Adrenal gland (tissue), 12 donors: ENCODE results near the gene TCHHL1. TPM values are rescaled to one million over a fixed set of nuclear protein-coding genes. Genes with fewer than 3 reads are reported as not detected.

Source experiments
- DNase-seq, 7 donors: peaks; one replicate each; pipeline ENCODE4 v3.0.0-alpha.2; 2019 to 2020
- H3K27ac ChIP-seq, 5 donors: fragments of 200-600 bp; sonication (generic) in 4 of 5; 1 replicate in 3 of 5; 2 replicates in 2 of 5; pipeline versions ENCODE4 v1.5.1 to v1.8.0; 2016 to 2020; ENCODE audit warnings: mild to moderate bottlenecking in 1 of 5
- H3K27me3 ChIP-seq: fragments of 200-600 bp; 2 replicates; pipeline ENCODE4 v1.8.0; 2021
- H3K36me3 ChIP-seq, 2 donors: fragments of 200-600 bp; replicated peaks in 1 of 2; 1 replicate in 1 of 2; 2 replicates in 1 of 2; pipeline versions ENCODE4 v1.5.1 to v1.8.0; 2018 to 2022
- H3K4me1 ChIP-seq, 2 donors: fragments of 200-600 bp; replicated peaks in 1 of 2; 1 replicate in 1 of 2; 2 replicates in 1 of 2; pipeline versions ENCODE4 v1.5.1 to v1.8.0; 2018 to 2021
- H3K4me3 ChIP-seq, 4 donors: fragments of 200-600 bp; sonication (generic) in 3 of 4; one replicate each; pipeline ENCODE4 v1.5.1; 2016 to 2018
- H3K9me3 ChIP-seq, 3 donors: fragments of 200-600 bp; sonication (generic) in 1 of 3; replicated peaks in 1 of 3; 1 replicate in 2 of 3; 2 replicates in 1 of 3; pipeline versions ENCODE4 v1.5.1 to v1.8.0; 2016 to 2021
- POLR2A ChIP-seq, 2 donors: fragments of 450-650 bp; IDR thresholded peaks; one replicate each; pipeline ENCODE4 v1.6.1; 2017; ENCODE audit warnings: antibody characterized with exemption in 2 of 2, mild to moderate bottlenecking in 2 of 2, moderate library complexity in 1 of 2
- WGBS, 4 donors: extraction: QIAGEN DNeasy Blood & Tissue Kit in 2 of 4; methylation state at CpG; one replicate each; pipeline versions ENCODE4 v1.1.5 to v1.1.7; 2013 to 2017; 5-methylcytosine and 5-hydroxymethylcytosine counted together
- intact Hi-C, 2 donors: fragments of 100-400 bp; cut with DNase I; formaldehyde crosslinking; loops; one replicate each; pipeline versions ENCODE4 v1.14.1 to v1.15.0; 2022 to 2023
- polyA plus RNA-seq, 3 donors: library from polyadenylated mRNA; stranded (reverse); fragments of 200-250 nt in 2 of 3; fragments of 350-450 nt in 1 of 3; fragmentation: Illumina TruSeq in 1 of 3; extraction: RNeasy Lipid Tissue Mini Kit (QIAGEN cat#74804) in 1 of 3; gene quantifications; one replicate each; pipeline ENCODE4 v1.2.3, GENCODE V29; 2013 to 2014
- total RNA-seq, 9 donors: library from RNA; depleted of rRNA in 4 of 9; stranded (reverse); fragments of >200 nt in 4 of 9; fragments of 120-200 nt in 1 of 9; fragmentation: NEBNext Ultra II Directional in 1 of 9; extraction: Animal tissue kit (Norgen Biotek cat#: 25700) in 1 of 9; gene quantifications; one replicate each; pipeline versions ENCODE4 v1.1.0 to v1.2.4, GENCODE V29; 2013 to 2023
- TF ChIP-seq, protein P1 (sequence below), 6 experiments: fragments of 450-650 bp in 4 of 6; fragments of 200-600 bp in 2 of 6; sonication (generic) in 1 of 6; IDR thresholded peaks; 1 replicate in 5 of 6; 2 replicates in 1 of 6; pipeline versions ENCODE4 v1.5.1 to v1.8.0; 2016 to 2021; ENCODE audit warnings: antibody characterized with exemption in 6 of 6, mild to moderate bottlenecking in 2 of 6, moderate library complexity in 1 of 6
- donor health status: healthy with polysubstance abuse.
- donor health status: Bipolar disorder and iron deficiency.
- donor health status: DM: yes; HTN: yes; CAD: no.
- donor health status: DM: no; HTN: no; CAD: no.
- donor health status: DM: no; HTN: no; CAD: no.
- donor health status: DM: yes; HTN: yes; CAD: no.

Gene TCHHL1
- total and polyA plus RNA-seq, 12 donors: not detected

DNA sequence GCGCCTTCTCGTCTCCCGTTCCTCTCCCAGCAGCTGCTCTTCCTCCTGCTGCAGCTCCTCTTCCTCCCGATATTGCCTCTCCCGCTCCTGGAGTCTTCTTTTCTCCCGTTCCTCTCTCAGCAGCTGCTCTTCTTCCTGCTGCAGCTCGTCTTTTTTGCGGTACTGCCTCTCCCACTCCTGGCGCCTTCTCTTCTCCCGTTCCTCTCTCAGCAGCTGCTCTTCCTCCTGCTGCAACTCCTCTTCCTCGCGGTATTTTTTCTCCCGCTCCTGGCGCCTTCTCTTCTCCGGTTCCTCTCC, 21.1 kb upstream of the TCHHL1 start:
- no peak overlapping the region for H3K27ac ChIP-seq
- no peak for TF ChIP-seq POLR2A (IDR thresholded peaks at IDR 0.05)
- TF ChIP-seq, protein P1, sequence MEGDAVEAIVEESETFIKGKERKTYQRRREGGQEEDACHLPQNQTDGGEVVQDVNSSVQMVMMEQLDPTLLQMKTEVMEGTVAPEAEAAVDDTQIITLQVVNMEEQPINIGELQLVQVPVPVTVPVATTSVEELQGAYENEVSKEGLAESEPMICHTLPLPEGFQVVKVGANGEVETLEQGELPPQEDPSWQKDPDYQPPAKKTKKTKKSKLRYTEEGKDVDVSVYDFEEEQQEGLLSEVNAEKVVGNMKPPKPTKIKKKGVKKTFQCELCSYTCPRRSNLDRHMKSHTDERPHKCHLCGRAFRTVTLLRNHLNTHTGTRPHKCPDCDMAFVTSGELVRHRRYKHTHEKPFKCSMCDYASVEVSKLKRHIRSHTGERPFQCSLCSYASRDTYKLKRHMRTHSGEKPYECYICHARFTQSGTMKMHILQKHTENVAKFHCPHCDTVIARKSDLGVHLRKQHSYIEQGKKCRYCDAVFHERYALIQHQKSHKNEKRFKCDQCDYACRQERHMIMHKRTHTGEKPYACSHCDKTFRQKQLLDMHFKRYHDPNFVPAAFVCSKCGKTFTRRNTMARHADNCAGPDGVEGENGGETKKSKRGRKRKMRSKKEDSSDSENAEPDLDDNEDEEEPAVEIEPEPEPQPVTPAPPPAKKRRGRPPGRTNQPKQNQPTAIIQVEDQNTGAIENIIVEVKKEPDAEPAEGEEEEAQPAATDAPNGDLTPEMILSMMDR (IDR thresholded peaks at IDR 0.05): no peak
- 4 to 22% (median 9%) methylated on average over 15 of the region's 15 CpGs for WGBS, 4 donors
- peaks cover 78% of the 10 kb centered on the region for H3K27me3 ChIP-seq
- H3K36me3 ChIP-seq: no peaks in the 10 kb centered on the region
- DNase-seq: no peak
- intact Hi-C loops: no loop called here
- peaks cover 12 to 25% of the 10 kb centered on the region in 2 donors for H3K4me1 ChIP-seq
- no peaks in the 10 kb centered on the region for H3K9me3 ChIP-seq
- H3K4me3 ChIP-seq: peak overlapping the region in 1 of 4 donors; percentile 42

DNA sequence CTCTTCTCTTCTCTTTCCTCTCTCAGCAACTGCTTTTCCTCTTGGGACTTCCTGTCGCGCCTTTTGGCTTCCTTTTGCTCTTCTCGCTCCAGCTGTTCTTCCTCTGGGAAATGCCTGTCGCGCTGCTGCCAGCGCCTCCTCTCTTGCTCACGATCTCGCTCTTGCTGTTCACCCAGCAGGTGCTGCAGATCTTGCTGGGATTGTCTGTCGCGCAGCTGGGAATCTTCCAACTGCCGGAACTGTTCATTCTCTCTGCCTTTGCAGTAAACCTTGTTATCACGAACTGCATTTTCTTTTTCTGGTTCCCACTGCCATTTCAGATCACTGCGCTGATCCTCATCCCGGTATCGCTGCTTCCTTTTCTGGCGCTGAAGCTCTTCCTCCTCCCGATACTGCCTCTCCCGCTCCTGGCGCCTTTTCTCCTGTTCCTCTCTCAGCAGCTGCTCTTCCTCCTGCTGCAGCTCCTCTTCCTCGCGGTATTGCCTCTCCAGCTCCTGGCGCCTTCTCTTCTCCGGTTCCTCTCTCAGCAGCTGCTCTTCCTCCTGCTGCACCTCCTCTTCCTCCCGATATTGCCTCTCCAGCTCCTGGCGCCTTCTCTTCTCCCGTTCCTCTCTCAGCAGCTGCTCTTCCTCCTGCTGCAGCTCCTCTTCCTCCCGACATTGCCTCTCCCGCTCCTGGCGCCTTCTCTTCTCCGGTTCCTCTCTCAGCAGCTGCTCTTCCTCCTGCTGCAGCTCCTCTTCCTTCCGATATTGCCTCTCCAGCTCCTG, 20.6 kb upstream of the TCHHL1 start:
- H3K27me3 ChIP-seq: peaks cover 78% of the 10 kb centered on the region

DNA sequence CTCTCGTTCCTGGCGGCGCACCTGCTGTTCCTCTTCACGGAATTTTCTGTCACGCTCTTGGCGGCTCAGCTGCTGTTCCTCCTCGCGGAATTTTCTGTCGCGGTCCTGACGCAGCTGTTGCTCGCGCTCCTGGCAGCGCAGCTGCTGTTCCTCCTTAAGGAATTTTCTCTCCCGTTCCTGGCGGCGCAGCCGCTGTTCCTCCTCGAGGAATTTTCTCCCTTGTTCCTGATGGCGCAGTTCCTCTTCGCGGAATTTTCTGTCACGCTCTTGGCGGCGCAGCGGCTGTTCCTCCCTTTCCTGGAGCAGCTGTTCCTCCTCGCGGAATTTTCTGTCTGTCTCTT, 20.0 kb upstream of the TCHHL1 start:
- peaks cover 74% of the 10 kb centered on the region for H3K27me3 ChIP-seq
- no peak for DNase-seq
- intact Hi-C loops: no loop called here

More for the DNA sequence above, 20.6 kb upstream of the TCHHL1 start:
- Histone ChIP-seq H3K27ac (no peak overlapping the region), H3K36me3 (no peaks in the 10 kb centered on the region), H3K9me3 (no peaks in the 10 kb centered on the region), H3K4me3 (no peak overlapping the region), H3K4me1 (peaks cover 12 to 25% of the 10 kb centered on the region in 2 donors)
- intact Hi-C loops: no loop called here
- no peak for DNase-seq
- TF ChIP-seq, protein P1 (IDR thresholded peaks at IDR 0.05): no peak
- no peak for TF ChIP-seq POLR2A (IDR thresholded peaks at IDR 0.05)
- 8 to 19% (median 9%) methylated on average over 31 of the region's 31 CpGs for WGBS, 4 donors

DNA sequence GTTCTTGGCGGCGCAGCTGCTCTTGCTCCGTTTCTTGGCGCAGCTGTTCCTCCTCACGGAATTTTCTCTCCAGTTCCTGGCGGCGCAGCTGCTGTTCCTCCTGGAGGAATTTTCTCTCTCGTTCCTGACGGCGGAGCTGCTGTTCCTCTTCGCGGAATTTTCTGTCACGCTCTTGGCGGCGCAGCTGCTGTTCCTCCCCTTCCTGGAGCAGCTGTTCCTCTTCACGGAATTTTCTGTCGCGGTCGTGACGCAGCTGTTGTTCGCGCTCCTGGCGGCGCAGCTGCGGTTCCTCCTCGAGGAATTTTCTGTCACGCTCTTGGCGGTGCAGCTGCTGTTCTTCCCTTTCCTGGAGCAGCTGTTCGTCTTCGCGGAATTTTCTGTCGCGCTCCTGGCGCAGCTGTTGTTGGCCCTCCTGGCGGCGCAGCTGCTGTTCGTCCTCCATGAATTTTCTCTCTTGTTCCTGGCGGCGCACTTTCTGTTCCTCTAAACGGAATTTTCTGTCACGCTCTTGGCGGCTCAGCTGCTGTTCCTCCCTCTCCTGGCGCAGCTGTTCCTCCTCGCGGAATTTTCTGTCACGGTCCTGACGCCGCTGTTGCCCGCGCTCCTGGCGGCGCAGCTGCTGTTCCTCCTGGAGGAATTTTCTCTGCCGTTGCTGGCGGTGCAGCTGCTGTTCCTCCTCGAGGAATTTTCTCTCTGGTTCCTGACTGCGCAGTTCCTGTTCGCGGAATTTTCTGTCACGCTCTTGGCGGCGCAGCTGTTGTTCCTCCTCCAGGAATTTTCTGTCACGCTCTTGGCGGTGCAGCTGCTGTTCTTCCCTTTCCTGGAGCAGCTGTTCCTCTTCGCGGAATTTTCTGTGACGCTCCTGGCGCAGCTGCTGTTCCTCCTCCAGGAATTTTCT, 19.4 kb upstream of the TCHHL1 start:
- peak in 3 of 7 donors; percentile 10 to 24 (median 13) for DNase-seq
- WGBS, 4 donors: 11 to 18% (median 14%) methylated on average over 66 to 67 of the region's 67 CpGs
- no peaks in the 10 kb centered on the region for H3K9me3 ChIP-seq
- H3K27me3 ChIP-seq: peaks cover 72% of the 10 kb centered on the region
- intact Hi-C loops: no loop called here
- H3K4me1 ChIP-seq: peaks cover 12 to 25% of the 10 kb centered on the region in 2 donors
- no peaks in the 10 kb centered on the region for H3K36me3 ChIP-seq
- TF ChIP-seq, protein P1 (IDR thresholded peaks at IDR 0.05): no peak
- TF ChIP-seq POLR2A (IDR thresholded peaks at IDR 0.05): no peak
- peak overlapping the region in 1 of 5 donors; percentile 26 for H3K27ac ChIP-seq
- H3K4me3 ChIP-seq: no peak overlapping the region

More for the DNA sequence above, 20.0 kb upstream of the TCHHL1 start:
- Histone ChIP-seq H3K36me3 (no peaks in the 10 kb centered on the region), H3K4me1 (peaks cover 12 to 25% of the 10 kb centered on the region in 2 donors), H3K27ac (no peak overlapping the region), H3K9me3 (no peaks in the 10 kb centered on the region), H3K4me3 (no peak overlapping the region)
- TF ChIP-seq, protein P1 (IDR thresholded peaks at IDR 0.05): no peak
- no peak for TF ChIP-seq POLR2A (IDR thresholded peaks at IDR 0.05)
- 13 to 29% (median 19%) methylated on average over 28 of the region's 28 CpGs for WGBS, 4 donors
